HepG2 (cell line): ENCODE results near the gene CMYA5. TPM values are rescaled to one million over a fixed set of nuclear protein-coding genes. Genes with fewer than 3 reads are reported as not detected.

Experiments used
- ATAC-seq: fragments of 200-7000 bp; cut with Tn5 transposase; 3 replicates; pipeline ENCODE4 v1.9.1; 2020; ENCODE audit warnings: mild to moderate bottlenecking, moderate library complexity
- BruUV-seq: library from RNA; stranded (reverse); fragments of 400-500 nt; replicated peaks from 2 replicates; lab custom pipeline; 2021; lab: Mats Ljungman, UMichigan
- CTCF ChIA-PET: fragments of 300-600 bp; formaldehyde crosslinking; extraction: SDS; loops from one replicate; lab custom pipeline; 2021; ENCODE audit warnings: low total read pairs, inconsistent platforms, low intra/inter-chr PET ratio; lab: Yijun Ruan, JAX
- POLR2A ChIA-PET: fragments of 350-600 bp; sonication (Branson Sonifier 250); formaldehyde crosslinking; loops from one replicate; lab custom pipeline; 2020; ENCODE audit warnings: antibody characterized with exemption, inconsistent platforms; lab: Yijun Ruan, JAX
- DNase-seq: peaks from one replicate; pipeline ENCODE4 v3.0.0-alpha.2; 2015; ENCODE audit warnings: low spot score
- FAIRE-seq: peaks from 3 replicates; lab custom pipeline; 2011; peaks lifted over from hg19 to GRCh38; lab: Jason Lieb, UNC
- H2AFZ ChIP-seq: one replicate; pipeline ENCODE4 v1.6.1; 2011; ENCODE audit warnings: low read length, inconsistent platforms
- H3K27ac ChIP-seq: fragments of 300-600 bp; 3 replicates; pipeline ENCODE4 v1.8.0; 2011; ENCODE audit warnings: mixed run types, mild to moderate bottlenecking, mixed read lengths, low read length, inconsistent platforms; ENCODE audit not compliant: insufficient read depth; ENCODE audit errors: extremely low read length
- H3K27me3 ChIP-seq, 2 experiments: fragments of 200-600 bp in 1 of 2; 2 replicates in 1 of 2; 3 replicates in 1 of 2; pipeline versions ENCODE4 v1.6.0 to v1.8.0; 2011; ENCODE audit warnings: low read length in 2 of 2, mild to moderate bottlenecking in 2 of 2, moderate library complexity in 2 of 2, inconsistent platforms in 1 of 2; ENCODE audit not compliant: insufficient read depth in 2 of 2, control insufficient read depth in 1 of 2
- H3K36me3 ChIP-seq, 2 experiments: fragments of 200-600 bp in 1 of 2; replicated peaks in 1 of 2; 2 replicates in 1 of 2; 3 replicates in 1 of 2; pipeline versions ENCODE4 v1.5.1 to v1.8.0; 2011; ENCODE audit warnings: low read length in 2 of 2, inconsistent platforms in 1 of 2; ENCODE audit not compliant: insufficient read depth in 2 of 2, control insufficient read depth in 1 of 2
- H3K4me1 ChIP-seq: 2 replicates; pipeline ENCODE4 v1.5.1; 2012; ENCODE audit warnings: low read length, inconsistent platforms; ENCODE audit not compliant: insufficient read depth
- H3K4me2 ChIP-seq: 2 replicates; pipeline ENCODE4 v1.6.0; 2011; ENCODE audit warnings: low read depth, low read length, inconsistent platforms
- H3K4me3 ChIP-seq, 3 experiments: fragments of 200-600 bp in 1 of 3; sonication (generic), shearing (Covaris generic) in 1 of 3; replicated peaks in 1 of 3; 2 replicates each; pipeline ENCODE4 v1.5.1; 2011 to 2016; ENCODE audit warnings: low read length in 3 of 3, inconsistent platforms in 2 of 3, low read depth in 2 of 3, mild to moderate bottlenecking in 2 of 3, control low read depth in 1 of 3, mixed read lengths in 1 of 3; ENCODE audit not compliant: insufficient read depth in 1 of 3
- H3K79me2 ChIP-seq: one replicate; pipeline ENCODE4 v1.6.1; 2011; ENCODE audit warnings: low read length, inconsistent platforms; ENCODE audit not compliant: insufficient read depth
- H3K9ac ChIP-seq: 2 replicates; pipeline ENCODE4 v1.6.0; 2011; ENCODE audit warnings: mild to moderate bottlenecking, low read depth, low read length, inconsistent platforms; ENCODE audit not compliant: insufficient read depth
- H3K9me3 ChIP-seq: 2 replicates; pipeline ENCODE4 v1.5.1; 2012; ENCODE audit warnings: mild to moderate bottlenecking, low read length
- H4K20me1 ChIP-seq: 2 replicates; pipeline ENCODE4 v1.6.0; 2011; ENCODE audit warnings: inconsistent platforms, mild to moderate bottlenecking, low read length, moderate library complexity; ENCODE audit not compliant: insufficient read depth
- GLMP ChIP-seq: sonication (generic); formaldehyde crosslinking; IDR thresholded peaks from 2 replicates; pipeline ENCODE4 v1.9.0; 2021; ENCODE audit warnings: missing genetic modification reagents, mild to moderate bottlenecking, borderline replicate concordance
- NR2C2 ChIP-seq: sonication (generic); formaldehyde crosslinking; IDR thresholded peaks from 2 replicates; pipeline ENCODE4 v1.4.0; 2020; ENCODE audit warnings: missing genetic modification reagents, mild to moderate bottlenecking, moderate library complexity, borderline replicate concordance
- NR2F6 ChIP-seq, 2 experiments: IDR thresholded peaks; 2 replicates each; pipeline ENCODE4 v1.6.1; 2016; ENCODE audit warnings: antibody characterized with exemption in 1 of 2, mild to moderate bottlenecking in 1 of 2
- POGZ ChIP-seq: sonication (generic); formaldehyde crosslinking; IDR thresholded peaks from 2 replicates; pipeline ENCODE4 v1.4.0; 2020; ENCODE audit warnings: mild to moderate bottlenecking, missing genetic modification reagents
- PRDM4 ChIP-seq: sonication (generic); formaldehyde crosslinking; IDR thresholded peaks from 2 replicates; pipeline ENCODE4 v1.9.0; 2021; ENCODE audit warnings: missing genetic modification reagents, borderline replicate concordance
- RFX3 ChIP-seq: IDR thresholded peaks from 2 replicates; pipeline ENCODE4 v1.6.1; 2016; ENCODE audit warnings: missing biosample characterization, missing genetic modification reagents
- TERF1 ChIP-seq: sonication (generic); formaldehyde crosslinking; IDR thresholded peaks from 2 replicates; pipeline ENCODE4 v1.8.0; 2022; ENCODE audit warnings: mild to moderate bottlenecking, missing genetic modification reagents, moderate library complexity
- YY1 ChIP-seq: IDR thresholded peaks from 2 replicates; pipeline ENCODE4 v1.6.1; 2011; ENCODE audit warnings: low read length, low read depth, moderate library complexity, mild to moderate bottlenecking; ENCODE audit not compliant: insufficient read depth, insufficient replicate concordance
- ZNF10 ChIP-seq: sonication (generic); formaldehyde crosslinking; IDR thresholded peaks from 2 replicates; pipeline ENCODE4 v1.4.0; 2020; ENCODE audit warnings: mild to moderate bottlenecking, low read depth, missing genetic modification reagents, borderline replicate concordance
- ZNF12 ChIP-seq: sonication (generic); formaldehyde crosslinking; IDR thresholded peaks from 2 replicates; pipeline ENCODE4 v1.5.0; 2020; ENCODE audit warnings: missing genetic modification reagents
- ZNF281 ChIP-seq: sonication (generic); formaldehyde crosslinking; IDR thresholded peaks from 2 replicates; pipeline ENCODE4 v1.4.0; 2020; ENCODE audit warnings: missing genetic modification reagents, borderline replicate concordance
- ZNF501 ChIP-seq: sonication (generic); formaldehyde crosslinking; IDR thresholded peaks from 2 replicates; pipeline ENCODE4 v1.5.1; 2020; ENCODE audit warnings: mild to moderate bottlenecking, moderate library complexity, missing genetic modification reagents
- WGBS: methylation state at CpG from one replicate; pipeline ENCODE4 v1.1.6; 2017; ENCODE audit warnings: low lambda C conversion rate; 5-methylcytosine and 5-hydroxymethylcytosine counted together
- in situ Hi-C: cut with HindIII; loops from 2 replicates; pipeline ENCODE4 v1.10.0; 2017; ENCODE audit warnings: low pct_unique_long_range_greater_than_20kb; ENCODE audit not compliant: extremely low pct_ligation_motif_present
- intact Hi-C: fragments of 100-400 bp; cut with micrococcal nuclease; formaldehyde crosslinking; loops from one replicate; pipeline ENCODE4 v1.10.0; 2022; ENCODE audit not compliant: unreplicated experiment
- polyA plus RNA-seq, 8 experiments: library from polyadenylated mRNA; depleted of rRNA in 3 of 8; stranded (reverse) in 7 of 8; unstranded in 1 of 8; fragments of >200 nt; fragmentation: Illumina TruSeq in 4 of 8; extraction: Trizol in 4 of 8; gene quantifications; 2 replicates each; pipeline versions ENCODE4 v1.2.1 to v1.2.3, GENCODE V29; 2011 to 2016; ENCODE audit warnings: low read depth in 4 of 8, missing spikeins in 1 of 8, mixed read lengths in 1 of 8; ENCODE audit not compliant: insufficient read depth in 1 of 8
- total RNA-seq, 5 experiments: library from RNA; depleted of rRNA; stranded (reverse); fragments of >200 nt; fragmentation: Illumina TruSeq; extraction: Trizol; gene quantifications; 2 replicates each; pipeline ENCODE4 v1.2.3, GENCODE V29; 2016; ENCODE audit warnings: low read depth in 1 of 5

CMYA5 gene
- total and polyA plus RNA-seq, 2 of the 13 experiments (the other 11 are each of a cell fraction or from before 2014, with no cell fraction given), result 0.13 to 0.51 TPM

- FAIRE-seq (no peak), ATAC-seq (no peak), DNase-seq (no peak)
- Histone ChIP-seq H3K4me2 (no peak overlapping the region), H3K4me1 (no peaks in the 10 kb centered on the region), H3K27me3 (0 out of 5 replicates have a peak, but pooled peaks cover 0 to 2% of the 10 kb centered on the region in 2 experiments), H3K9me3 (no peaks in the 10 kb centered on the region), H3K36me3 (no peaks in the 10 kb centered on the region), H3K79me2 (no peaks in the 10 kb centered on the region), H3K9ac (no peak overlapping the region), H4K20me1 (no peaks in the 10 kb centered on the region), H3K27ac (no peak overlapping the region)
- in situ Hi-C loops (no loop called here), intact Hi-C loops (no loop called here)
- 55% methylated on average over 3 of the region's 3 CpGs for WGBS
- ChIA-PET POLR2A (no interaction called here), CTCF (no interaction called here)
- no TSS peak for BruUV-seq
- TF ChIP-seq NR2F6 (IDR thresholded peaks at IDR 0.05) (no peak), NR2F6 (CRISPR knock-in tag; IDR thresholded peaks at IDR 0.05) (no peak), ZNF281 (CRISPR knock-in tag) (no peak), ZNF12 (CRISPR knock-in tag) (no peak), ZNF501 (CRISPR knock-in tag) (no peak), NR2C2 (no peak), YY1 (no peak), ZNF10 (CRISPR knock-in tag) (no peak), TERF1 (CRISPR knock-in tag) (no peak), RFX3 (CRISPR knock-in tag) (no peak), GLMP (CRISPR knock-in tag) (no peak), POGZ (CRISPR knock-in tag) (no peak), PRDM4 (CRISPR knock-in tag) (no peak)
- TF ChIP-seq, all 625 proteins: peak for 0
- Histone ChIP-seq H2AFZ (no peak overlapping the region), H3K4me3 (no peak overlapping the region)
These were observed 102.2 kb downstream of the CMYA5 start for GRCh38 chr5:79791843-79792242.
